NCI-H1436 treated with DMSO at 0.1 percent for 48 hours (cell line): Measurements from ENCODE around the gene GOSR1.
"Not testable (repeated sequence)": the region's sequence is repeated elsewhere in the genome, so short reads cannot be mapped to it uniquely, and the experiment has no call there.

Source experiments
- DNase-seq: peaks from one replicate; lab custom pipeline; 2025; lab: John Stamatoyannopoulos, UW

GOSR1 gene

GRCh38 chr17:30545024-30545423 lies 67.8 kb downstream of the GOSR1 start:
- no peak for DNase-seq

- DNase-seq: no peak
Measured at GRCh38 chr17:30547778-30548573, 70.8 kb downstream of the GOSR1 start.

- DNase-seq: not testable (repeated sequence)
Measured at GRCh38 chr17:30549181-30549580, 72.0 kb downstream of the GOSR1 start.

- DNase-seq: no peak
Measured at GRCh38 chr17:30549864-30550511, 72.8 kb downstream of the GOSR1 start.

- DNase-seq: no peak
Measured at GRCh38 chr17:30550512-30551273, 73.5 kb downstream of the GOSR1 start.

GRCh38 chr17:30551274-30551995 lies 74.2 kb downstream of the GOSR1 start:
- DNase-seq: not testable (repeated sequence)

GRCh38 chr17:30551996-30552339 lies 74.8 kb downstream of the GOSR1 start:
- DNase-seq: no peak

- no peak for DNase-seq
Measured at GRCh38 chr17:30552994-30553566, 75.9 kb downstream of the GOSR1 start.

- DNase-seq: not testable (repeated sequence)
Measured at GRCh38 chr17:30553823-30554440, 76.7 kb downstream of the GOSR1 start.

- DNase-seq: no peak
Measured at GRCh38 chr17:30554839-30555751, 77.9 kb downstream of the GOSR1 start.

- DNase-seq: no peak
Measured at GRCh38 chr17:30555942-30556341, 78.7 kb downstream of the GOSR1 start.

GRCh38 chr17:30556374-30557332 lies 79.4 kb downstream of the GOSR1 start:
- no peak for DNase-seq

GRCh38 chr17:30557916-30558685 lies 80.9 kb downstream of the GOSR1 start:
- DNase-seq: no peak

GRCh38 chr17:30558686-30559545 lies 81.7 kb downstream of the GOSR1 start:
- no peak for DNase-seq

GRCh38 chr17:30559656-30560055 lies 82.4 kb downstream of the GOSR1 start:
- no peak for DNase-seq

GRCh38 chr17:30560117-30561026 lies 83.2 kb downstream of the GOSR1 start:
- not testable (repeated sequence) for DNase-seq
